Measurements from ENCODE around the gene LRPPRC.
"Not testable (repeated sequence)": the region's sequence is repeated elsewhere in the genome, so short reads cannot be mapped to it uniquely, and the experiment has no call there.

Gene LRPPRC

GRCh38 chr2:43995733-43996533 is at the start of gene LRPPRC:
TSS of gene LRPPRC (minus strand) at chr2:43995989. CDS start at chr2:43995947, 42 bp downstream.
- peak; percentile 85 for FAIRE-seq

GRCh38 chr2:44045061-44045460 is 49.3 kb upstream of the LRPPRC start:
- no peak for FAIRE-seq
- DNase-seq (ENCODE audit: insufficient read length, low spot score) = no peak

More at GRCh38 chr2:43995733-43996533, at the start of gene LRPPRC:
- DNase-seq (ENCODE audit: insufficient read length, low spot score) = peak; percentile 98

DNA sequence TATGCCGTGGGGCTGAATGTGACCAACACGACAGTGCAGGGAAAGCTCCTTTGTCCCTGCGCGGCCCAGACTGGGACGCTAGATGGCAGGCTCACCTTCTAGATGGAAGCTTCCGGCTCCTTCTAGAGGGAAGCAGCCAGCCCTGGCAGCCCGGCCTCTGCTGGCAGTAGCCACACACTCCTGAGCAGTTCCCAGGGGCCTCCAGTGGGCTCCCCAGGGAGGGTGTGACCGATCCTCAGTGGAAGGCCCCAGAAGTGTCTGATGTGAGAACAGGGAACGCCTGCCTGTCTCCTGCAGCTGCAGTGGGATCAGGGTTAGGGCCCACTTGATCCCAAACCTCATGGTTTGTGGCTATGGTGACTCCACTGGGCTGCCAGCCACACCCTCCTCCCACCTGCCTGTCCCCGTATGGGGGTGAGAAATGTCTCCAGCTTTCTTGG is 48.5 kb upstream of the LRPPRC start:
- DNase-seq (ENCODE audit: insufficient read length, low spot score) = peak; percentile 91
- peak; percentile 20 for FAIRE-seq

DNA sequence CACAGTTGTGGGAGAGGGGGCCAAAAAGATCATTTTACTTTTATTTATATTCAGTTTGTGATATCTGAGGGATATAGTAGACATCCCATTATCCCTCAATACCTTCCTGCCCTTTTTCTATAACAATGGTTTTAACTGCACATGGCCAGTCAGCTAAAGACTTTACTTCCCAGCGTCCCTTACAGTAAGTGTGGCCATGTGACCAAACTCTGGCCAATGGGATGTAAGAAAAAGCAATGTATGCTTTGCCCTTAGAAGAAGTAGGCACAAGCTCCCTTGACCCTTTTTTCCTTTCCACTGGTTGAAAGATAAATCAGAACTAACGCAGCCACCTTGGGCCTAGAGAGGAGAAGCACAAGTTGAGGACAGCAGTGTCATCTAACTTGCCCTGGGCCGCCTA is 44.6 kb upstream of the LRPPRC start:
- FAIRE-seq (no peak), DNase-seq (ENCODE audit: insufficient read length, low spot score) (no peak)

DNA sequence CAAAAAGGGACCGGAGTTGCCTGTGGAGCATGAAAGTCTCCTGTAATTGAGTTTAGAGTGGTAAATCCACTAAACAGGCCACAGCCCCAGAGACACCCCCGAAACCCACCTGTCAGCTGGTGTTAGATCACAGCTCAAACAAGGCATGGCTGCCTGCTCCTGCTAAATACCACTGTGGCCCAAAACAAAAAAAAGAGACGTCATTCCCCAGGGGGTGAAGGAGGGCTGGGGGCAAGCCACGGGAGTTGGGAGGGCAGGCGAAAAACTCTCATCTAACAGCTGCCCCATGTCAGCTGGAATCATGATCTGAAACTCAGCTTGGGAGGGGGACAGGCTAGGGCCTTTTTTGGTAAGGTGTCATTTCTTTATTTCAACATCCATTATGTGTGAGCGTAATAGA is 42.5 kb upstream of the LRPPRC start:
- FAIRE-seq = no peak
- no peak for DNase-seq (ENCODE audit: insufficient read length, low spot score)

DNA sequence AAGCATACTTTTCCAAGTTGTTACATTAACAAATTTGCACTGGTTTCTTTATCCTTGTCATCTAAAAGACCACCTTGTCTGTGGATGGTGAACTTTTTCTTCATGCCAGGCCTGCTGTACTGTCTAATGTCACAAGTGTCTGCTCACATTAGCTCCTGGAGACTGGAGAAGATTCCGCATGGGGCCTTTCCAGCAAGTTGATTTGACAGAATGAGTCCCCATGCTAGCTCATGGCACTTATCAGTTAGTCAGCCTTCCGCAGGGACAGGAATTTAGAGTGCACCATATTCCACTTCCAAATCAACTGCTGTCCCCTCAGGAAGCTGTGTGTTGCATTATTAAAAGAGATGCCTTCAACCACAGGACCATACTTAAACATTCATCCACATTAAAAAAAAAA is 41.4 kb upstream of the LRPPRC start:
- FAIRE-seq (no peak), DNase-seq (ENCODE audit: insufficient read length, low spot score) (no peak)

GRCh38 chr2:44033947-44034346 is 38.2 kb upstream of the LRPPRC start:
- no peak for FAIRE-seq
- no peak for DNase-seq (ENCODE audit: insufficient read length, low spot score)

- DNase-seq (ENCODE audit: insufficient read length, low spot score); FAIRE-seq: not testable (repeated sequence)
Observed at GRCh38 chr2:44027076-44027475, 31.3 kb upstream of the LRPPRC start.

DNA sequence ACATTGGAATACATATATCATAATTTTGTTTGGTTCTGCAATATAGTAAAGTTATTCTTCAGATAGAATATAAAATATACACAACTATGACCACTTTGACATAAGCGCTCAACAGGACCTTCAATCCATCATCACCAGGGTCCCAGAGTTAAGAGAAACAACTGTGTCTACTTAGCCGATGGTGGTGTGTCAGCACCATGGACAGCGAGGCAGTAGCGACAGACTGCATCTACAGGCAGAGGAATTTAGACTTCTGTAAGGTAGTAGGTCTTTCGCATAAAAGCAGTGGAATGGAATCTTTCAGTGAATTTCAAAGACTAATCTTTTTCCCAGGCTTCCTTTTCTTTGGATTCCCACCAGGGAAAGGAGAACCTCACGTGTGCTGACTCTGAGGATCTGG is 20.5 kb upstream of the LRPPRC start:
- FAIRE-seq = no peak
- peak; percentile 62 for DNase-seq (ENCODE audit: insufficient read length, low spot score)

DNA sequence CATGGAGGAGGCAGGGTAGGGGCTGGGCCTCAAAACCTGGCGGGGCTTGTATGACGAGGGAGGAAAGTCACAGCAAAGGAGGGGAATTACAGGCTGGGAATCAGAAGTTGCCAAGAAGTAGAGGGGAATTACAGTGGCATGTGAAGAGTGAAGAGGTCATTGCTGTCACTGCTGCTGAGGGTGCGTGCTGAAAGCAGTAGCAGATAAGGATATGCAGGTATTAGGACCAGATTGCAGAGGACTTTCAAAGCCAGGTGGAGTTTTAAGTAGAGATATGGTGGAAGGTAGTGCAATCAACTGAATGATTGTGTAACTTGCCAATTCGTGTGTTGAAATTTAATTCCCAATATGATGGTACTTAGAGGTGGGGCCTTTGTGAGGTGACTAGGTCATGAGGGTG is 19.4 kb upstream of the LRPPRC start:
- FAIRE-seq = no peak

DNA sequence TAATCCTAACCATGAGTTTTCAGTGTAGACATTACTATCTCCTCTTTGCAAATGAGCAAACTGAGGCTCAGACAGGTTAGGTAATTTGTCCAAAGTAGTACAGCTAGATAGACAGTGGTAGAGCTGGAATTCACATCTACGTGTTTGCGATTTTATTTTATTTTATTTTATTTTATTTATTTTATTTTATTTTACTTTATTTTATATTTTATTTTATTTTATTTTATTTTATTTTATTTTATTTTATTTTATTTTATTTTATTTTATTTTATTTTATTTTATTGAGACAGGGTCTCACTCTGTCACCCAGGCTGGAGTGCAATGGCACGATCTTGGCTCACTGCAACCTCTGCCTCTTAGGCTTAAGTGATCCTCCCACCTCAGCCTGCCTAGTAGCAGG is 17.4 kb upstream of the LRPPRC start:
- not testable (repeated sequence) for DNase-seq (ENCODE audit: insufficient read length, low spot score); FAIRE-seq

More for the DNA sequence above, 19.4 kb upstream of the LRPPRC start:
- DNase-seq (ENCODE audit: insufficient read length, low spot score) = no peak

GRCh38 chr2:44010266-44010665 is 14.5 kb upstream of the LRPPRC start:
- FAIRE-seq = no peak
- DNase-seq (ENCODE audit: insufficient read length, low spot score) = no peak

GRCh38 chr2:44009136-44009735 is 13.4 kb upstream of the LRPPRC start:
- no peak for DNase-seq (ENCODE audit: insufficient read length, low spot score)
- no peak for FAIRE-seq

DNA sequence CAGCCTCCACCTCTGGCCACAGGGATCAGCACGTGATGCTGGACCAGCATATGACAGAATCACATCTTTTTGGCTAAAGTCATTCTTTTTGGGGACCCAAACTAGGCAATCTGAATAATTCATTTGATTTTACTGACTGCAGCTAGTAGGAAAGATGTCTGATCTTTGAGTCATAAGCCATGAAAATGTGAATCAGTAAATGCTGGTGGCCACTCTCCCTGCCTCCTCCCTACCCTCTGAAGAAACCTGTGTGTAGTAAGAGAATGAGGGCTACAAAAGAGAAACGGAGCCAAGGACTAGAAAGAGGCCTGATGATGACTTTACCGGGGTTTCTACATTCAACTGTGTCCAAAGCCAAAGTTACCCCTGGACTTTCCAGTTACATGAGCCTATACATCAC is 10.1 kb upstream of the LRPPRC start:
- no peak for FAIRE-seq
- no peak for DNase-seq (ENCODE audit: insufficient read length, low spot score)

- DNase-seq (ENCODE audit: insufficient read length, low spot score) (no peak), FAIRE-seq (no peak)
Observed at GRCh38 chr2:44004735-44005602, 9.2 kb upstream of the LRPPRC start.

DNA sequence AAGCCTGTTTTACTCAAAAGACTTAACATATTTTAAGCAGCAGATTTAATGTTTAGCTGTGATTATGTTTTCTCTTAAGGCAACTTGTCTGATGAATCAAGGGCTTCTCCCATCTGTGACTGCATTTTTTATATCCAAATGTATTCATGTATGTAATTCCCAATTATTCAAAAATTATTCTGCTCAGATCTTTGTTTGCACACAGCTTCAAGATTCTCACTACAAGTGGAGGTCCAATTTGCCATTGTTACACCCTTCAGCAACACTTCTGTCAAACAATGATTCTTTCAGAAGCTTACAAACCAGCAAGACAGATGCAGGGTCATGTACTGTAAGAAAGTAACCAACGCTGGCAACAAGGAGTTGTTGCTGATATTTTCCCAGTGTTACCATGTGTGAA is 5.9 kb upstream of the LRPPRC start:
- no peak for DNase-seq (ENCODE audit: insufficient read length, low spot score)
- FAIRE-seq = no peak

DNA sequence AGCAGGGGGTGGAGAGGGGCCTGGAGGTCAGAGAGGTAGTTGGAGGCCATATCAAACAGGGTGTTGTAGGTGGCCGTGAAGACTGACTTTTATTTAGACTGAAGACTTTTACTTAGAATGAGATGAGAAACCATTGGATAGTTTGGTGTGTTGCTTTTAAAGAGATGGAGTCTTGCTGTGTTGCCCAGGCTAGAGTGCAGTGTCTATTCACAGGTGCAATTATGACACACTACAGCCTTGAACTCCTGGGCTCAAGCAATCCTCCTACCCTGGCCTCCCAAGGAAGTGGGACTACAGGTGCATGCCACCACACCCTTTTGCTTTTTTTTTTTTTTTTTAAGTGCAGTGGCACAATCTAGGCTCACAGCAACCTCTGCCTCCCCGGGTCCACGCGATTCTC is 2.5 kb upstream of the LRPPRC start:
- DNase-seq (ENCODE audit: insufficient read length, low spot score) (no peak), FAIRE-seq (no peak)

- FAIRE-seq (no peak), DNase-seq (ENCODE audit: insufficient read length, low spot score) (no peak)
Observed at GRCh38 chr2:43993437-43993836, 2.4 kb downstream of the LRPPRC start.

- FAIRE-seq = no peak
- DNase-seq (ENCODE audit: insufficient read length, low spot score) = no peak
Observed at GRCh38 chr2:43989545-43989944, 6.2 kb downstream of the LRPPRC start.

DNA sequence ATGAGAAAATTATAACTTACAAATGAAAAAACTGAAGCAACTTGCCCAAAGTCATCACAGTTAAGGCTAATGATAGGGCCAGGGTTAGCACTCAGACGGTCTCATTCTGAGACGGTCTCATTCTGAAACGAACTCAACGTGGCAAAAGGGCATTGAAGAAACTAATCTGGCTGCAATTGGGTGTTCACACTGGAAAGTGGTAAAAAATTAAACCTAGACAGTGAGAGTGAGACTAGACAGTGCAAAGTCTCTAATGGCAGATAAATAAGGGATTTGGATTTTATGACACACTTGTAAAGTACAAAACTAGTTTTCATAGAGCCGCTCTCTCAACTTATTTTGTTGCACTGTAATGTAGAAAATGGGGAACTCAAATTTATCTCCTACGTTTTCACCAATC is 9.2 kb downstream of the LRPPRC start:
- no peak for FAIRE-seq

GRCh38 chr2:43985359-43985758 is 10.4 kb downstream of the LRPPRC start:
- FAIRE-seq = no peak
- no peak for DNase-seq (ENCODE audit: insufficient read length, low spot score)

More for the DNA sequence above, 9.2 kb downstream of the LRPPRC start:
- no peak for DNase-seq (ENCODE audit: insufficient read length, low spot score)
